ENCODE data around the gene FANK1. TPM values are rescaled to one million over a fixed set of nuclear protein-coding genes. Genes with fewer than 3 reads are reported as not detected.

FANK1 gene
- polyA plus RNA-seq, 1 donor from 2014 or later = 3.1 TPM

DNA sequence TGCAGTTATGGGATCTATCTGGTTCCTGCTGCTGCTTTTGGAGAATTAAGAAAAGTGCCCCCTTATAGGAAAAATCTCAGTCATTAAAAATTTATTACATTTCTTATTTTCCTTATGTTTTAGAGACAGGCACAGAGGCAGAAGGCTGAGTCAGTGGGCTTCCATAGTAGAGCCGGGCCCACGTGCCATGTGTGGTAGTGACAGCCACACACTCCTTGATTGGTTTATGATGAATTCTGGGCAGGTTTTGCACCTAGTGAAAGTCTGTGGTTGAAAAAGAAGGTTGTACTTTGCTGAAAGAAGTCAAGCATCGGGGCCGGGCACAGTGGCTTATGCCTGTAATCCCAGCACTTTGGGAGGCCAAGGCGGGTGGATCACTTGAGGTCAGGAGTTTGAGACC, 109.9 kb downstream of the FANK1 start:
- no peaks in the 10 kb centered on the region for H3K36me3 ChIP-seq (ENCODE audit: insufficient read depth, low read length)
- no peak overlapping the region for H2AFZ ChIP-seq (ENCODE audit: low read depth, low read length)
- H3K27ac ChIP-seq (ENCODE audit: low read length) = no peak overlapping the region
- no peak overlapping the region for H3K9ac ChIP-seq (ENCODE audit: low read length)
- H3K4me3 ChIP-seq (ENCODE audit: low read length) = no peak overlapping the region
- TF ChIP-seq, protein P1, sequence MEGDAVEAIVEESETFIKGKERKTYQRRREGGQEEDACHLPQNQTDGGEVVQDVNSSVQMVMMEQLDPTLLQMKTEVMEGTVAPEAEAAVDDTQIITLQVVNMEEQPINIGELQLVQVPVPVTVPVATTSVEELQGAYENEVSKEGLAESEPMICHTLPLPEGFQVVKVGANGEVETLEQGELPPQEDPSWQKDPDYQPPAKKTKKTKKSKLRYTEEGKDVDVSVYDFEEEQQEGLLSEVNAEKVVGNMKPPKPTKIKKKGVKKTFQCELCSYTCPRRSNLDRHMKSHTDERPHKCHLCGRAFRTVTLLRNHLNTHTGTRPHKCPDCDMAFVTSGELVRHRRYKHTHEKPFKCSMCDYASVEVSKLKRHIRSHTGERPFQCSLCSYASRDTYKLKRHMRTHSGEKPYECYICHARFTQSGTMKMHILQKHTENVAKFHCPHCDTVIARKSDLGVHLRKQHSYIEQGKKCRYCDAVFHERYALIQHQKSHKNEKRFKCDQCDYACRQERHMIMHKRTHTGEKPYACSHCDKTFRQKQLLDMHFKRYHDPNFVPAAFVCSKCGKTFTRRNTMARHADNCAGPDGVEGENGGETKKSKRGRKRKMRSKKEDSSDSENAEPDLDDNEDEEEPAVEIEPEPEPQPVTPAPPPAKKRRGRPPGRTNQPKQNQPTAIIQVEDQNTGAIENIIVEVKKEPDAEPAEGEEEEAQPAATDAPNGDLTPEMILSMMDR (IDR thresholded peaks at IDR 0.05; ENCODE audit: poor library complexity, severe bottlenecking) = no peak
- TF ChIP-seq SMC3 (conservative IDR thresholded peaks at IDR 0.05; ENCODE audit: poor library complexity) = no peak
- TF ChIP-seq MXI1 (conservative IDR thresholded peaks at IDR 0.05; ENCODE audit: poor library complexity, severe bottlenecking) = no peak
- TF ChIP-seq EZH2 (IDR thresholded peaks at IDR 0.05; ENCODE audit: borderline replicate concordance, insufficient read depth, low read length, poor library complexity, severe bottlenecking) = no peak
- no peak for TF ChIP-seq TAF1 (IDR thresholded peaks at IDR 0.05; ENCODE audit: low read depth)
- TF ChIP-seq, protein P2, sequence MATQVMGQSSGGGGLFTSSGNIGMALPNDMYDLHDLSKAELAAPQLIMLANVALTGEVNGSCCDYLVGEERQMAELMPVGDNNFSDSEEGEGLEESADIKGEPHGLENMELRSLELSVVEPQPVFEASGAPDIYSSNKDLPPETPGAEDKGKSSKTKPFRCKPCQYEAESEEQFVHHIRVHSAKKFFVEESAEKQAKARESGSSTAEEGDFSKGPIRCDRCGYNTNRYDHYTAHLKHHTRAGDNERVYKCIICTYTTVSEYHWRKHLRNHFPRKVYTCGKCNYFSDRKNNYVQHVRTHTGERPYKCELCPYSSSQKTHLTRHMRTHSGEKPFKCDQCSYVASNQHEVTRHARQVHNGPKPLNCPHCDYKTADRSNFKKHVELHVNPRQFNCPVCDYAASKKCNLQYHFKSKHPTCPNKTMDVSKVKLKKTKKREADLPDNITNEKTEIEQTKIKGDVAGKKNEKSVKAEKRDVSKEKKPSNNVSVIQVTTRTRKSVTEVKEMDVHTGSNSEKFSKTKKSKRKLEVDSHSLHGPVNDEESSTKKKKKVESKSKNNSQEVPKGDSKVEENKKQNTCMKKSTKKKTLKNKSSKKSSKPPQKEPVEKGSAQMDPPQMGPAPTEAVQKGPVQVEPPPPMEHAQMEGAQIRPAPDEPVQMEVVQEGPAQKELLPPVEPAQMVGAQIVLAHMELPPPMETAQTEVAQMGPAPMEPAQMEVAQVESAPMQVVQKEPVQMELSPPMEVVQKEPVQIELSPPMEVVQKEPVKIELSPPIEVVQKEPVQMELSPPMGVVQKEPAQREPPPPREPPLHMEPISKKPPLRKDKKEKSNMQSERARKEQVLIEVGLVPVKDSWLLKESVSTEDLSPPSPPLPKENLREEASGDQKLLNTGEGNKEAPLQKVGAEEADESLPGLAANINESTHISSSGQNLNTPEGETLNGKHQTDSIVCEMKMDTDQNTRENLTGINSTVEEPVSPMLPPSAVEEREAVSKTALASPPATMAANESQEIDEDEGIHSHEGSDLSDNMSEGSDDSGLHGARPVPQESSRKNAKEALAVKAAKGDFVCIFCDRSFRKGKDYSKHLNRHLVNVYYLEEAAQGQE (IDR thresholded peaks at IDR 0.05; ENCODE audit: borderline replicate concordance) = no peak
- TF ChIP-seq POLR2AphosphoS5 (IDR thresholded peaks at IDR 0.05) = no peak
- no peaks in the 10 kb centered on the region for H3F3A ChIP-seq (ENCODE audit: insufficient read depth, low read length, poor library complexity, severe bottlenecking)
- no peaks in the 10 kb centered on the region for H4K20me1 ChIP-seq (ENCODE audit: insufficient read depth)
- no peaks in the 10 kb centered on the region for H3K9me2 ChIP-seq (ENCODE audit: insufficient read depth, low read length)
- H3K9me3 ChIP-seq (ENCODE audit: low read length) = no peaks in the 10 kb centered on the region
- no peaks in the 10 kb centered on the region for H3K79me2 ChIP-seq (replicated peaks; ENCODE audit: insufficient read depth, low read length)
- H3K4me2 ChIP-seq (ENCODE audit: low read length) = no peak overlapping the region
- no peaks in the 10 kb centered on the region for H3K27me3 ChIP-seq (ENCODE audit: insufficient read depth, low read depth, low read length)

GRCh38 chr10:126006906-126007305, 110.5 kb downstream of the FANK1 start:
- H3K9me3 ChIP-seq (ENCODE audit: low read length) = no peaks in the 10 kb centered on the region
- no peaks in the 10 kb centered on the region for H3F3A ChIP-seq (ENCODE audit: insufficient read depth, low read length, poor library complexity, severe bottlenecking)
- H3K9me2 ChIP-seq (ENCODE audit: insufficient read depth, low read length) = no peaks in the 10 kb centered on the region
- no peaks in the 10 kb centered on the region for H3K36me3 ChIP-seq (ENCODE audit: insufficient read depth, low read length)
- no peaks in the 10 kb centered on the region for H4K20me1 ChIP-seq (ENCODE audit: insufficient read depth)
- H3K9ac ChIP-seq (ENCODE audit: low read length) = no peak overlapping the region
- H3K27ac ChIP-seq (ENCODE audit: low read length) = no peak overlapping the region
- H2AFZ ChIP-seq (ENCODE audit: low read depth, low read length) = no peak overlapping the region
- H3K79me2 ChIP-seq (replicated peaks; ENCODE audit: insufficient read depth, low read length) = no peaks in the 10 kb centered on the region
- TF ChIP-seq MXI1 (conservative IDR thresholded peaks at IDR 0.05; ENCODE audit: poor library complexity, severe bottlenecking) = no peak
- TF ChIP-seq EP300 (conservative IDR thresholded peaks at IDR 0.05; ENCODE audit: poor library complexity, severe bottlenecking) = no peak
- no peak for TF ChIP-seq EZH2 (IDR thresholded peaks at IDR 0.05; ENCODE audit: borderline replicate concordance, insufficient read depth, low read length, poor library complexity, severe bottlenecking)
- TF ChIP-seq, protein P1 (IDR thresholded peaks at IDR 0.05; ENCODE audit: poor library complexity, severe bottlenecking) = no peak
- TF ChIP-seq SMC3 (conservative IDR thresholded peaks at IDR 0.05; ENCODE audit: poor library complexity) = no peak
- TF ChIP-seq, protein P2 (IDR thresholded peaks at IDR 0.05; ENCODE audit: borderline replicate concordance) = no peak
- TF ChIP-seq POLR2AphosphoS5 (IDR thresholded peaks at IDR 0.05) = no peak
- no peak for TF ChIP-seq TAF1 (IDR thresholded peaks at IDR 0.05; ENCODE audit: low read depth)
- no peak for TF ChIP-seq RAD21 (conservative IDR thresholded peaks at IDR 0.05)
- no peaks in the 10 kb centered on the region for H3K27me3 ChIP-seq (ENCODE audit: insufficient read depth, low read depth, low read length)
- no peak overlapping the region for H3K4me2 ChIP-seq (ENCODE audit: low read length)
- no peak overlapping the region for H3K4me3 ChIP-seq (ENCODE audit: low read length)

All from neural cell (in vitro differentiated cells).